HG03521 (cell line): ENCODE results near the gene BNIP1.
A peak's percentile ranks its signal among the peaks of the same experiment; 100 is the strongest.
"Not testable (repeated sequence)": the region's sequence is repeated elsewhere in the genome, so short reads cannot be mapped to it uniquely, and the experiment has no call there.

Experiments
- ATAC-seq: cut with Tn5 transposase; IDR thresholded peaks from one replicate; pipeline ENCODE4 v1.9.1; 2021; ENCODE audit warnings: mild to moderate bottlenecking, moderate library complexity; ENCODE audit not compliant: unreplicated experiment

BNIP1 gene

GRCh38 chr5:173144200-173145176, at the start of gene BNIP1:
Gene BNIP1, plus strand, starts transcription at chr5:173144531. Its CDS starts 15 bp downstream, at chr5:173144546.
- ATAC-seq = peak; percentile 92

- no peak for ATAC-seq
Observed at GRCh38 chr5:173098787-173099186, 45.5 kb upstream of the BNIP1 start.

- no peak for ATAC-seq
Observed at GRCh38 chr5:173099461-173099860, 44.9 kb upstream of the BNIP1 start.

GRCh38 chr5:173101245-173101644, 43.1 kb upstream of the BNIP1 start:
- no peak for ATAC-seq

- no peak for ATAC-seq
Observed at GRCh38 chr5:173103411-173103810, 40.9 kb upstream of the BNIP1 start.

GRCh38 chr5:173108914-173109313, 35.4 kb upstream of the BNIP1 start:
- no peak for ATAC-seq

- no peak for ATAC-seq
Observed at GRCh38 chr5:173114536-173114935, 29.8 kb upstream of the BNIP1 start.

- ATAC-seq = no peak
Observed at GRCh38 chr5:173119719-173120118, 24.6 kb upstream of the BNIP1 start.

GRCh38 chr5:173123416-173123815, 20.9 kb upstream of the BNIP1 start:
- ATAC-seq = no peak

GRCh38 chr5:173132166-173132565, 12.2 kb upstream of the BNIP1 start:
- not testable (repeated sequence) for ATAC-seq

GRCh38 chr5:173138707-173139106, 5.6 kb upstream of the BNIP1 start:
- ATAC-seq = no peak

- no peak for ATAC-seq
Observed at GRCh38 chr5:173139631-173140030, 4.7 kb upstream of the BNIP1 start.

- no peak for ATAC-seq
Observed at GRCh38 chr5:173140769-173141168, 3.6 kb upstream of the BNIP1 start.

- no peak for ATAC-seq
Observed at GRCh38 chr5:173143567-173143966, 764 bp upstream of the BNIP1 start.

- ATAC-seq = no peak
Observed at GRCh38 chr5:173148354-173148753, 4.0 kb downstream of the BNIP1 start.

- no peak for ATAC-seq
Observed at GRCh38 chr5:173152547-173152946, 8.2 kb downstream of the BNIP1 start.

- ATAC-seq = no peak
Observed at GRCh38 chr5:173153842-173154241, 9.5 kb downstream of the BNIP1 start.

- ATAC-seq = not testable (repeated sequence)
Observed at GRCh38 chr5:173154619-173155018, 10.3 kb downstream of the BNIP1 start.

- no peak for ATAC-seq
Observed at GRCh38 chr5:173155912-173156311, 11.6 kb downstream of the BNIP1 start.

GRCh38 chr5:173158366-173158765, 14.0 kb downstream of the BNIP1 start:
- ATAC-seq = no peak

- no peak for ATAC-seq
Observed at GRCh38 chr5:173159256-173159655, 14.9 kb downstream of the BNIP1 start.

GRCh38 chr5:173161148-173161547, 16.8 kb downstream of the BNIP1 start:
- no peak for ATAC-seq
